22Rv1 (cell line): Measurements from ENCODE around the gene CEP63.

ENCODE experiments used
- CTCF ChIP-seq: fragments of 450-650 bp; IDR thresholded peaks from 2 replicates; pipeline ENCODE4 v1.5.1; 2017; ENCODE audit warnings: mild to moderate bottlenecking
- ZFX ChIP-seq: fragments of 450-650 bp; IDR thresholded peaks from 2 replicates; pipeline ENCODE4 v1.6.1; 2017; ENCODE audit warnings: antibody characterized with exemption, borderline replicate concordance

GRCh38 chr3:134477938-134478337 is 7.9 kb upstream of the CEP63 start:
- TF ChIP-seq CTCF (no peak), ZFX (no peak)
